PC-3 (cell line): ENCODE measurements around the gene GIN1.

Experiments
- EZH2 ChIP-seq: fragments of 300-600 bp; sonication (generic); IDR thresholded peaks from one replicate; pipeline ENCODE4 v1.6.1; 2017; ENCODE audit warnings: antibody characterized with exemption, mild to moderate bottlenecking, low read length; ENCODE audit not compliant: unreplicated experiment
- TF ChIP-seq, protein P1 (sequence below): fragments of 300-600 bp; sonication (generic); conservative IDR thresholded peaks from 2 replicates; pipeline ENCODE4 v1.5.1; 2017; ENCODE audit warnings: antibody characterized with exemption, low read depth, mild to moderate bottlenecking, low read length

- TF ChIP-seq, protein P1, sequence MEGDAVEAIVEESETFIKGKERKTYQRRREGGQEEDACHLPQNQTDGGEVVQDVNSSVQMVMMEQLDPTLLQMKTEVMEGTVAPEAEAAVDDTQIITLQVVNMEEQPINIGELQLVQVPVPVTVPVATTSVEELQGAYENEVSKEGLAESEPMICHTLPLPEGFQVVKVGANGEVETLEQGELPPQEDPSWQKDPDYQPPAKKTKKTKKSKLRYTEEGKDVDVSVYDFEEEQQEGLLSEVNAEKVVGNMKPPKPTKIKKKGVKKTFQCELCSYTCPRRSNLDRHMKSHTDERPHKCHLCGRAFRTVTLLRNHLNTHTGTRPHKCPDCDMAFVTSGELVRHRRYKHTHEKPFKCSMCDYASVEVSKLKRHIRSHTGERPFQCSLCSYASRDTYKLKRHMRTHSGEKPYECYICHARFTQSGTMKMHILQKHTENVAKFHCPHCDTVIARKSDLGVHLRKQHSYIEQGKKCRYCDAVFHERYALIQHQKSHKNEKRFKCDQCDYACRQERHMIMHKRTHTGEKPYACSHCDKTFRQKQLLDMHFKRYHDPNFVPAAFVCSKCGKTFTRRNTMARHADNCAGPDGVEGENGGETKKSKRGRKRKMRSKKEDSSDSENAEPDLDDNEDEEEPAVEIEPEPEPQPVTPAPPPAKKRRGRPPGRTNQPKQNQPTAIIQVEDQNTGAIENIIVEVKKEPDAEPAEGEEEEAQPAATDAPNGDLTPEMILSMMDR, result no peak
- TF ChIP-seq EZH2, result no peak
Observed at GRCh38 chr5:103112910-103113309, 7.0 kb downstream of the GIN1 start.
